ENCODE results near the gene FHIT. TPM values are rescaled to one million over a fixed set of nuclear protein-coding genes. Genes with fewer than 3 reads are reported as not detected.

Gene FHIT
- total and polyA plus RNA-seq, 9 donors: 5.1 to 11.8 (median 9.5) TPM

- DNase-seq: no peak
- 91 to 95% (median 95%) methylated on average over 4 of the region's 4 CpGs for WGBS, 3 donors
- Histone ChIP-seq H3K27ac (no peak overlapping the region), H3K27me3 (no peaks in the 10 kb centered on the region), H3K4me3 (no peak overlapping the region), H3K4me1 (ENCODE audit: insufficient read depth) (no peaks in the 10 kb centered on the region), H3K36me3 (no peaks in the 10 kb centered on the region), H3K9me3 (no peaks in the 10 kb centered on the region)
- intact Hi-C loops (cut with DNase I): no loop called here
- no peak for TF ChIP-seq EP300 (IDR thresholded peaks at IDR 0.05)
- no peak for TF ChIP-seq CTCF (IDR thresholded peaks at IDR 0.05)
- no peak for TF ChIP-seq POLR2A (IDR thresholded peaks at IDR 0.05)
Measured at GRCh38 chr3:60956729-60957128, 294.5 kb downstream of the FHIT start.

- Histone ChIP-seq H3K4me3 (no peak overlapping the region), H3K36me3 (no peaks in the 10 kb centered on the region), H3K27me3 (no peaks in the 10 kb centered on the region), H3K4me1 (ENCODE audit: insufficient read depth) (no peaks in the 10 kb centered on the region), H3K9me3 (no peaks in the 10 kb centered on the region), H3K27ac (no peak overlapping the region)
- 92 to 100% (median 96%) methylated on average over 2 of the region's 2 CpGs for WGBS, 3 donors
- TF ChIP-seq CTCF (IDR thresholded peaks at IDR 0.05): no peak
- intact Hi-C loops (cut with DNase I): no loop called here
- no peak for DNase-seq
Measured at GRCh38 chr3:60955034-60955433, 296.2 kb downstream of the FHIT start.

GRCh38 chr3:60954048-60954447, 297.2 kb downstream of the FHIT start:
- no peak for DNase-seq
- H3K4me1 ChIP-seq (ENCODE audit: insufficient read depth): no peaks in the 10 kb centered on the region
- H3K4me3 ChIP-seq: no peak overlapping the region
- no peaks in the 10 kb centered on the region for H3K27me3 ChIP-seq
- no peak overlapping the region for H3K27ac ChIP-seq
- TF ChIP-seq EP300 (IDR thresholded peaks at IDR 0.05) (no peak), POLR2A (IDR thresholded peaks at IDR 0.05) (no peak), CTCF (IDR thresholded peaks at IDR 0.05) (no peak)
- H3K9me3 ChIP-seq: no peaks in the 10 kb centered on the region
- H3K36me3 ChIP-seq: no peaks in the 10 kb centered on the region
- intact Hi-C loops (cut with DNase I): no loop called here
- 45 to 69% (median 64%) methylated on average over 2 of the region's 2 CpGs for WGBS, 3 donors

- Histone ChIP-seq H3K9me3 (no peaks in the 10 kb centered on the region), H3K27ac (no peak overlapping the region), H3K4me3 (no peak overlapping the region), H3K27me3 (no peaks in the 10 kb centered on the region), H3K4me1 (ENCODE audit: insufficient read depth) (no peaks in the 10 kb centered on the region), H3K36me3 (no peaks in the 10 kb centered on the region)
- intact Hi-C loops (cut with DNase I): no loop called here
- no peak for DNase-seq
- no peak for TF ChIP-seq EP300 (IDR thresholded peaks at IDR 0.05)
- 35 to 58% (median 57%) methylated on average over 5 of the region's 5 CpGs for WGBS, 3 donors
Measured at GRCh38 chr3:60953351-60953750, 297.9 kb downstream of the FHIT start.

GRCh38 chr3:60952055-60952454, 299.2 kb downstream of the FHIT start:
- H3K36me3 ChIP-seq: no peaks in the 10 kb centered on the region
- TF ChIP-seq EP300 (IDR thresholded peaks at IDR 0.05) (no peak), POLR2A (IDR thresholded peaks at IDR 0.05) (no peak), CTCF (IDR thresholded peaks at IDR 0.05) (no peak)
- no peak for DNase-seq
- no peaks in the 10 kb centered on the region for H3K27me3 ChIP-seq
- no peaks in the 10 kb centered on the region for H3K9me3 ChIP-seq
- intact Hi-C loops (cut with DNase I): no loop called here
- H3K4me1 ChIP-seq (ENCODE audit: insufficient read depth): no peaks in the 10 kb centered on the region
- WGBS, 3 donors: 71 to 78% (median 71%) methylated on average over 6 of the region's 6 CpGs
- no peak overlapping the region for H3K27ac ChIP-seq
- no peak overlapping the region for H3K4me3 ChIP-seq

Data from ovary (tissue), 9 donors.